ENCODE measurements around the gene RNF111. TPM values are rescaled to one million over a fixed set of nuclear protein-coding genes. Genes with fewer than 3 reads are reported as not detected.

Gene RNF111
- total RNA-seq, 1 donor from 2014 or later: 35.3 TPM

- H3K9me3 ChIP-seq: no peaks in the 10 kb centered on the region
Measured at GRCh38 chr15:59026207-59026606, 38.7 kb downstream of the RNF111 start.

GRCh38 chr15:59028387-59028955, 41.0 kb downstream of the RNF111 start:
- no peak for TF ChIP-seq CTCF (IDR thresholded peaks at IDR 0.05)
- intact Hi-C loops (cut with DNase I): no loop called here
- no peak for ATAC-seq

More at GRCh38 chr15:59026207-59026606, 38.7 kb downstream of the RNF111 start:
- ATAC-seq (no peak), DNase-seq (no peak)
- H3K4me3 ChIP-seq: no peak overlapping the region
- H3K36me3 ChIP-seq: peaks cover 14% of the 10 kb centered on the region
- no peak for TF ChIP-seq CTCF (IDR thresholded peaks at IDR 0.05)
- H3K4me1 ChIP-seq: no peaks in the 10 kb centered on the region
- no peak overlapping the region for H3K27ac ChIP-seq
- no peaks in the 10 kb centered on the region for H3K27me3 ChIP-seq
- intact Hi-C loops (cut with DNase I): no loop called here

GRCh38 chr15:59029554-59029953, 42.1 kb downstream of the RNF111 start:
- DNase-seq (no peak), ATAC-seq (no peak)
- no peaks in the 10 kb centered on the region for H3K9me3 ChIP-seq
- no peaks in the 10 kb centered on the region for H3K4me1 ChIP-seq
- H3K27ac ChIP-seq: no peak overlapping the region
- H3K4me3 ChIP-seq: no peak overlapping the region
- intact Hi-C loops (cut with DNase I): no loop called here
- peaks cover 29% of the 10 kb centered on the region for H3K36me3 ChIP-seq
- no peaks in the 10 kb centered on the region for H3K27me3 ChIP-seq
- no peak for TF ChIP-seq CTCF (IDR thresholded peaks at IDR 0.05)

More at GRCh38 chr15:59028387-59028955, 41.0 kb downstream of the RNF111 start:
- H3K4me1 ChIP-seq: no peaks in the 10 kb centered on the region
- no peak overlapping the region for H3K27ac ChIP-seq
- no peak for DNase-seq
- no peaks in the 10 kb centered on the region for H3K9me3 ChIP-seq
- H3K4me3 ChIP-seq: no peak overlapping the region
- no peaks in the 10 kb centered on the region for H3K27me3 ChIP-seq
- H3K36me3 ChIP-seq: peaks cover 29% of the 10 kb centered on the region

- intact Hi-C loops (cut with DNase I): no loop called here
- Histone ChIP-seq H3K27me3 (no peaks in the 10 kb centered on the region), H3K27ac (no peak overlapping the region), H3K36me3 (peaks cover 21% of the 10 kb centered on the region), H3K4me1 (no peaks in the 10 kb centered on the region), H3K4me3 (no peak overlapping the region), H3K9me3 (no peaks in the 10 kb centered on the region)
- DNase-seq: no peak
- ATAC-seq: no peak
- no peak for TF ChIP-seq CTCF (IDR thresholded peaks at IDR 0.05)
Measured at GRCh38 chr15:59035201-59035600, 47.7 kb downstream of the RNF111 start.

- TF ChIP-seq CTCF (IDR thresholded peaks at IDR 0.05): no peak
Measured at GRCh38 chr15:59039225-59039624, 51.8 kb downstream of the RNF111 start.

GRCh38 chr15:59042041-59042440, 54.6 kb downstream of the RNF111 start:
- H3K4me1 ChIP-seq: no peaks in the 10 kb centered on the region
- ATAC-seq (no peak), DNase-seq (no peak)
- intact Hi-C loops (cut with DNase I): no loop called here
- H3K9me3 ChIP-seq: no peaks in the 10 kb centered on the region
- no peak overlapping the region for H3K4me3 ChIP-seq
- no peaks in the 10 kb centered on the region for H3K27me3 ChIP-seq
- TF ChIP-seq CTCF (IDR thresholded peaks at IDR 0.05): no peak
- H3K27ac ChIP-seq: no peak overlapping the region
- H3K36me3 ChIP-seq: peaks cover 5% of the 10 kb centered on the region

More at GRCh38 chr15:59039225-59039624, 51.8 kb downstream of the RNF111 start:
- peaks cover 5% of the 10 kb centered on the region for H3K36me3 ChIP-seq
- H3K4me3 ChIP-seq: no peak overlapping the region
- ATAC-seq (no peak), DNase-seq (no peak)
- no peaks in the 10 kb centered on the region for H3K9me3 ChIP-seq
- H3K27me3 ChIP-seq: no peaks in the 10 kb centered on the region
- no peaks in the 10 kb centered on the region for H3K4me1 ChIP-seq
- no peak overlapping the region for H3K27ac ChIP-seq
- intact Hi-C loops (cut with DNase I): no loop called here

Measured in upper lobe of right lung (tissue), 1 donor.